ENCODE data around the gene GPR162. TPM values are rescaled to one million over a fixed set of nuclear protein-coding genes. Genes with fewer than 3 reads are reported as not detected.

The GPR162 gene
- total RNA-seq, 2 donors from 2014 or later = 0.78 TPM; not detected in 1

DNA sequence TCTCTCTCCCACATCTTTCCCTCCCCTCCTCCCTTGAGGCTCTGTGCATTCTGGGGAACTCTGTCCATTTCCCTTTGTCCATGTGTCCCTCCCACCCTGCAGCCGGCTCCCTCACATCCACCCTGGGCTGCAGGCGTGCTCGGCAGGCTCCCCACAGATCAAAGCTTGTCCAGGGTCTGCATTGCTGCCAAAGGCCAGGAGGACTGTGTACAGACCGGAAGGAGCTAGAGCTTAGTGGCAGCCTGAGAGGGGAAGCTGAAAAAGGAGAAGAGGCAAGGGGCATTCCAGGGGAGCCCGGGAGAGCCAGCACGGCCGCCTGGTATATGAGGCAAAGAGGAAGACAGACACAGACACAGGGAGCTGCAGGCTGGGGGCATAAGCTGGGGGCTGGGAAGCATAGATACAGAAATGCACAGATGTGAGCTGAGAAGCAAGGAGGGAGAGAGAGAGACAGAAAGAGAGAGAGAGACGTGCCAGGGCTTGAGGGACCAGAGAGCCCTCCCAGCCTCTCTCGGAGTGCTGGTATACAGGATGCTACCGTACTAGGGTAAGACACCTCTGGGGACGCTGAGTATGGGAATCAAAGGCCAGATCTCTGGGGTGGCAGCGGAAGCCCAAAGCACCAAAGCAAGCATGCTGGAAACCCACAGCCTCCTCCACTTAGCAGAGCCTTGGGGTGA lies 29.0 kb upstream of the GPR162 start:
- peak in 1 of 4 donors; percentile 55 for DNase-seq
- 36 to 42% methylated on average over 12 of the region's 12 CpGs for WGBS, 2 donors
- H3K4me3 ChIP-seq = no peak overlapping the region

GRCh38 chr12:6795088-6795487 lies 26.5 kb upstream of the GPR162 start:
- no peak for TF ChIP-seq POLR2A (IDR thresholded peaks at IDR 0.05)
- TF ChIP-seq, protein P1, sequence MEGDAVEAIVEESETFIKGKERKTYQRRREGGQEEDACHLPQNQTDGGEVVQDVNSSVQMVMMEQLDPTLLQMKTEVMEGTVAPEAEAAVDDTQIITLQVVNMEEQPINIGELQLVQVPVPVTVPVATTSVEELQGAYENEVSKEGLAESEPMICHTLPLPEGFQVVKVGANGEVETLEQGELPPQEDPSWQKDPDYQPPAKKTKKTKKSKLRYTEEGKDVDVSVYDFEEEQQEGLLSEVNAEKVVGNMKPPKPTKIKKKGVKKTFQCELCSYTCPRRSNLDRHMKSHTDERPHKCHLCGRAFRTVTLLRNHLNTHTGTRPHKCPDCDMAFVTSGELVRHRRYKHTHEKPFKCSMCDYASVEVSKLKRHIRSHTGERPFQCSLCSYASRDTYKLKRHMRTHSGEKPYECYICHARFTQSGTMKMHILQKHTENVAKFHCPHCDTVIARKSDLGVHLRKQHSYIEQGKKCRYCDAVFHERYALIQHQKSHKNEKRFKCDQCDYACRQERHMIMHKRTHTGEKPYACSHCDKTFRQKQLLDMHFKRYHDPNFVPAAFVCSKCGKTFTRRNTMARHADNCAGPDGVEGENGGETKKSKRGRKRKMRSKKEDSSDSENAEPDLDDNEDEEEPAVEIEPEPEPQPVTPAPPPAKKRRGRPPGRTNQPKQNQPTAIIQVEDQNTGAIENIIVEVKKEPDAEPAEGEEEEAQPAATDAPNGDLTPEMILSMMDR (IDR thresholded peaks at IDR 0.05) = no peak
- H3K9me3 ChIP-seq = no peaks in the 10 kb centered on the region
- no peaks in the 10 kb centered on the region for H3K27me3 ChIP-seq
- WGBS, 2 donors = 44 to 47% methylated on average over 2 of the region's 2 CpGs
- H3K4me1 ChIP-seq = no peaks in the 10 kb centered on the region
- ATAC-seq = no peak
- no peaks in the 10 kb centered on the region for H3K36me3 ChIP-seq (replicated peaks in 1 of 2; ENCODE audit: insufficient read depth in 1 of 2, low read depth in 2 of 2)
- intact Hi-C loops (cut with DNase I) = no loop called here
- H3K27ac ChIP-seq = no peak overlapping the region
- no peak overlapping the region for H3K4me3 ChIP-seq
- DNase-seq = no peak

More for the DNA sequence above, 29.0 kb upstream of the GPR162 start:
- Histone ChIP-seq H3K4me1 (no peaks in the 10 kb centered on the region), H3K36me3 (replicated peaks in 1 of 2; ENCODE audit: insufficient read depth in 1 of 2, low read depth in 2 of 2) (no peaks in the 10 kb centered on the region), H3K9me3 (no peaks in the 10 kb centered on the region), H3K27me3 (no peaks in the 10 kb centered on the region), H3K27ac (peak overlapping the region in 1 of 4 donors; percentile 61)
- intact Hi-C loops (cut with DNase I) = no loop called here
- TF ChIP-seq POLR2A (IDR thresholded peaks at IDR 0.05) = peak in 1 of 3 donors; percentile 48
- TF ChIP-seq, protein P1 (IDR thresholded peaks at IDR 0.05) = no peak
- ATAC-seq = no peak

GRCh38 chr12:6796576-6796975 lies 25.0 kb upstream of the GPR162 start:
- 81 to 82% methylated on average over 4 of the region's 4 CpGs for WGBS, 2 donors
- DNase-seq (no peak), ATAC-seq (no peak)
- intact Hi-C loops (cut with DNase I) = no loop called here
- H3K4me1 ChIP-seq = no peaks in the 10 kb centered on the region
- TF ChIP-seq POLR2A (IDR thresholded peaks at IDR 0.05) = no peak
- TF ChIP-seq, protein P1 (IDR thresholded peaks at IDR 0.05) = no peak
- H3K4me3 ChIP-seq = no peak overlapping the region
- H3K9me3 ChIP-seq = no peaks in the 10 kb centered on the region
- no peaks in the 10 kb centered on the region for H3K36me3 ChIP-seq (replicated peaks in 1 of 2; ENCODE audit: insufficient read depth in 1 of 2, low read depth in 2 of 2)
- H3K27me3 ChIP-seq = no peaks in the 10 kb centered on the region
- H3K27ac ChIP-seq = no peak overlapping the region

- intact Hi-C loops (cut with DNase I) = no loop called here
- Histone ChIP-seq H3K4me3 (no peak overlapping the region), H3K4me1 (no peaks in the 10 kb centered on the region), H3K9me3 (no peaks in the 10 kb centered on the region), H3K36me3 (replicated peaks in 1 of 2; ENCODE audit: insufficient read depth in 1 of 2, low read depth in 2 of 2) (no peaks in the 10 kb centered on the region), H3K27me3 (no peaks in the 10 kb centered on the region), H3K27ac (no peak overlapping the region)
- 74 to 76% methylated on average over 5 of the region's 5 CpGs for WGBS, 2 donors
- no peak for DNase-seq
- TF ChIP-seq, protein P1 (IDR thresholded peaks at IDR 0.05) = no peak
- no peak for TF ChIP-seq POLR2A (IDR thresholded peaks at IDR 0.05)
- no peak for ATAC-seq
Observed at GRCh38 chr12:6799147-6799546, 22.5 kb upstream of the GPR162 start.

- H3K4me1 ChIP-seq = no peaks in the 10 kb centered on the region
- intact Hi-C loops (cut with DNase I) = no loop called here
- no peak for ATAC-seq
Observed at GRCh38 chr12:6807170-6807569, 14.5 kb upstream of the GPR162 start.

More at GRCh38 chr12:6807170-6807569, 14.5 kb upstream of the GPR162 start:
- Histone ChIP-seq H3K36me3 (replicated peaks in 1 of 2; ENCODE audit: insufficient read depth in 1 of 2, low read depth in 2 of 2) (no peaks in the 10 kb centered on the region), H3K27ac (no peak overlapping the region), H3K27me3 (no peaks in the 10 kb centered on the region), H3K4me3 (no peak overlapping the region), H3K9me3 (no peaks in the 10 kb centered on the region)
- TF ChIP-seq POLR2A (IDR thresholded peaks at IDR 0.05) = no peak
- TF ChIP-seq, protein P1 (IDR thresholded peaks at IDR 0.05) = no peak
- DNase-seq = no peak
- 32 to 41% methylated on average over 1 of the region's 1 CpG for WGBS, 2 donors
